CD1c-positive myeloid dendritic cell (primary cell): ENCODE results near the gene DHX58.
A peak's percentile ranks its signal among the peaks of the same experiment; 100 is the strongest.

ENCODE experiments used
- DNase-seq: peaks from one replicate; pipeline ENCODE4 v3.0.0-alpha.2; 2016; ENCODE audit errors: extremely low spot score

Gene DHX58

GRCh38 chr17:42110301-42111264 is 1.9 kb downstream of the DHX58 start:
- no peak for DNase-seq

- DNase-seq = no peak
These were observed 3.4 kb downstream of the DHX58 start for GRCh38 chr17:42109086-42109485.

GRCh38 chr17:42107597-42108576 is 4.6 kb downstream of the DHX58 start:
- peak; percentile 88 for DNase-seq

- no peak for DNase-seq
These were observed 5.4 kb downstream of the DHX58 start for GRCh38 chr17:42107124-42107523.

GRCh38 chr17:42106009-42106408 is 6.5 kb downstream of the DHX58 start:
- no peak for DNase-seq

GRCh38 chr17:42104264-42104663 is 8.2 kb downstream of the DHX58 start:
- DNase-seq = no peak

GRCh38 chr17:42103221-42103954 is 9.1 kb downstream of the DHX58 start:
- no peak for DNase-seq

GRCh38 chr17:42101513-42102292 is 10.8 kb downstream of the DHX58 start:
- peak; percentile 70 for DNase-seq

- no peak for DNase-seq
These were observed 13.6 kb downstream of the DHX58 start for GRCh38 chr17:42098730-42099399.

GRCh38 chr17:42097691-42098631 is 14.6 kb downstream of the DHX58 start, which contains the start of gene ZNF385C:
TSS of gene ZNF385C (minus strand) at chr17:42098473. CDS start at chr17:42063056, 35,417 bp downstream.
- DNase-seq = no peak

GRCh38 chr17:42096360-42097111 is 16.0 kb downstream of the DHX58 start:
- DNase-seq = no peak

- DNase-seq = no peak
These were observed 18.0 kb downstream of the DHX58 start for GRCh38 chr17:42094375-42095069.

GRCh38 chr17:42092939-42093338 is 19.6 kb downstream of the DHX58 start:
- no peak for DNase-seq

- no peak for DNase-seq
These were observed 21.3 kb downstream of the DHX58 start for GRCh38 chr17:42090964-42091790.

GRCh38 chr17:42088736-42089135 is 23.8 kb downstream of the DHX58 start:
- no peak for DNase-seq
